Measurements from ENCODE around the gene RHCE.
A peak's percentile ranks its signal among the peaks of the same experiment; 100 is the strongest.
"Not testable (repeated sequence)": the region's sequence is repeated elsewhere in the genome, so short reads cannot be mapped to it uniquely, and the experiment has no call there.

RHCE gene

GRCh38 chr1:25398079-25398478, 22.5 kb downstream of the RHCE start:
- DNase-seq (ENCODE audit: insufficient read length); FAIRE-seq: not testable (repeated sequence)

- DNase-seq (ENCODE audit: insufficient read length): not testable (repeated sequence)
- FAIRE-seq: peak; percentile 84
These were observed 23.1 kb downstream of the RHCE start for GRCh38 chr1:25397549-25397948.

GRCh38 chr1:25392841-25393240, 27.8 kb downstream of the RHCE start:
- DNase-seq (ENCODE audit: insufficient read length) (no peak), FAIRE-seq (no peak)
- TF ChIP-seq POLR2AphosphoS5 (IDR thresholded peaks at IDR 0.05; ENCODE audit: low read depth, low read length) (no peak), POLR2A (IDR thresholded peaks at IDR 0.05; ENCODE audit: low read depth, low read length) (no peak), TAF1 (IDR thresholded peaks at IDR 0.05; ENCODE audit: borderline replicate concordance, low read depth, low read length) (no peak)

DNA sequence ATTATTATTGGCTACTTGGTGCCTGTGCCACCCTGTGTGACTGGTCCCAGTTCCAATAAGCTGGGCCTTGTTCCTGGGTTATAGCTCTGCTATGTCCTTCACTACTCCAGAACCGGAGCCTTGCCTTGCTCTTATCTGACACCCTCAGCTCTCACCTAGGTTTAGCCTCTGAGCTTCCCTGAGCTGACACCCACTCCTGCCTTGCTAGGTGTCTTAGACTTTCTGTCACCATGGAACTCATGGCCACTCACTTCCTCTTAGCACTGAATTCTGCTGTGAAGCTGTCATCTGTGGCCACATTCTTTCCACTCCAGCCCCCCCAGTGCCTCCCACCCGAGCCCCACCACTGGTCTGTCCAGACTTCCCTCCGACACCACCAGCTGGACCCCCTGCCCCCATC, 30.9 kb downstream of the RHCE start:
- DNase-seq (ENCODE audit: insufficient read length); FAIRE-seq: not testable (repeated sequence)

DNA sequence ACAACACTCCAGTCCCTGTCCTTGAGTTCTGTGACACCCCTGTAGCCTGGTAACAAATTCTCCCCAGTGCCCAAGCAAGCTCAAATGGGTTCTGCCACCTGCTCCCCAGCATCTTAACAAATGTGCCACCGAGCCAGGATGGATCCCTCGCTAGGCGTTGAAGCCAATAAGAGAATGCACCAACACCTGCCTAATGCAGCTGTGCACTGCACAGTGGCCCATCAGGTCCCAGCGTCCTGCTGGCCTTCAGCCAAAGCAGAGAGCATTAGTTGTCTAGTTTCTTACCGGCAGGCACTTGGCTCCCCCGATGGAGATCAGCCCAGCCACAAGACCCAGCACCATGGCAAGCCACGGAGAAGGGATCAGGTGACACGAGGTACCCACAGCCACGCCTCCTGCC, 31.9 kb downstream of the RHCE start:
- DNase-seq (ENCODE audit: insufficient read length); FAIRE-seq: not testable (repeated sequence)

- DNase-seq (ENCODE audit: insufficient read length); FAIRE-seq: not testable (repeated sequence)
These were observed 33.5 kb downstream of the RHCE start for GRCh38 chr1:25387096-25387495.

DNA sequence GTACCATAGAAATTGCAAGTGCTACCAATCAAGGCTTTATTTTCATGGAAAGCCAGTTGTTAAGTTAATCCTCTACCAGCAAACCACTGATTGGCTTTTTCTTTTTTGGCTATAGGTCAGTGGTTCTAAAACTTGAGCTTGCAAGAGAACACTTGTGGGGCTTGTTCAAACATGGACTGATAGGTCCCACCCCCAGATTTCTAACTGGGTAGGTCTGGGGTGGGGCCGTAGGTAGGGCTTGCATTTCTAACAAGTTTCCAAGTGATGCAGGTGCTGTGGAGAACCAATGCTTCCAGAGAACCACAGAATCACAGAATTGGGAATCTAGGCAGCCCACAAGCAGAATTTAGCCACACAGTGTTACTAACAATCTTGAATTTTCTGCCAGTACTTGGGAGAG, 36.8 kb downstream of the RHCE start:
- not testable (repeated sequence) for DNase-seq (ENCODE audit: insufficient read length); FAIRE-seq

- not testable (repeated sequence) for DNase-seq (ENCODE audit: insufficient read length); FAIRE-seq
These were observed 37.5 kb downstream of the RHCE start for GRCh38 chr1:25383090-25383489.

- DNase-seq (ENCODE audit: insufficient read length); FAIRE-seq: not testable (repeated sequence)
These were observed 38.1 kb downstream of the RHCE start for GRCh38 chr1:25382543-25382942.

GRCh38 chr1:25378367-25378766, 42.3 kb downstream of the RHCE start:
- not testable (repeated sequence) for FAIRE-seq; DNase-seq (ENCODE audit: insufficient read length)

DNA sequence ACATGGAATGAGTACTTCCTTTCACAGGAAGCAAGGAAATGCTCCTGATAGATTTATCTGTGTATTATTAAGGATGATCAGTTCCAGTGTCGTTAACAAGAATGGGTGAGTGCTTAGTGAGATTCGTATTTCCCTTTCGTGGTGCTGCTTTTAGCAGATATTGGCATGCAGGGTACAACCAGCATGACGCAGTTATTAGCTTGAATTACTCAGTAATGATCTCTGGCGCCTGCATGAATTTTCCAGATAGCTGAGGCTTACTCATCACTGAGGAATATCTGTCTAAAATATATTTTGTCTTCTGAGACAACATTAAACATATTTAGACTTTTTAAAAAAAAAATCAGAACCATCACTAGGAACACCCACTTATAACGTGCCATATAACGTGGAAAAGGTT, 48.9 kb downstream of the RHCE start:
- not testable (repeated sequence) for DNase-seq (ENCODE audit: insufficient read length)

DNA sequence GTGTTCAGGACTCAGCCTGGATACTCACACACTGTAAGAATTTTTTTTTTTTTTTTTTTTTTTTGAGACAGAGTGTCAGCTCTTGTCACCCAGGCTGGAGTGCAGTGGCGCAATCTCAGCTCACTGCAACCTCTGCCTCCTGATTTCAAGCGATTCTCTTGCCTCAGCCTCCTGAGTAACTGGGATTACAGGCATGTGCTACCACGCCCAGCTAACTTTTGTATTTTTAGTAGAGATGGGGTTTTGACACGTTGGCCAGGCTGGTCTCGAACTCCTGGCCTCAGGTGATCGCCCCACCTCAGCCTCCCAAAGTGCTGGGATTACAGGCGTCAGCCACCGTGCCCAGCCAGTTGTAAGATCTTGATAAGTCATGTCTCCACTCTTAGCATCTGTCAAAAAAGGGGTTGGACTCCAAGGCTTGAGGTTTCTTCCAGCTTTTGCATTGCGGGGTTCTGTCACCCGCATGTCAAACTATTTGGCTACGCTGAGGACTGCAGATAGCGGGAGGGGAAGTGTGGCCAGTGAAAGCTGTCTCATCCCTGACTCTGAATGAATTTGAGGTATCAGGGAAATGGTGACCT, 50.8 kb downstream of the RHCE start:
- not testable (repeated sequence) for DNase-seq (ENCODE audit: insufficient read length); FAIRE-seq

More for the DNA sequence above, 48.9 kb downstream of the RHCE start:
- not testable (repeated sequence) for FAIRE-seq

DNA sequence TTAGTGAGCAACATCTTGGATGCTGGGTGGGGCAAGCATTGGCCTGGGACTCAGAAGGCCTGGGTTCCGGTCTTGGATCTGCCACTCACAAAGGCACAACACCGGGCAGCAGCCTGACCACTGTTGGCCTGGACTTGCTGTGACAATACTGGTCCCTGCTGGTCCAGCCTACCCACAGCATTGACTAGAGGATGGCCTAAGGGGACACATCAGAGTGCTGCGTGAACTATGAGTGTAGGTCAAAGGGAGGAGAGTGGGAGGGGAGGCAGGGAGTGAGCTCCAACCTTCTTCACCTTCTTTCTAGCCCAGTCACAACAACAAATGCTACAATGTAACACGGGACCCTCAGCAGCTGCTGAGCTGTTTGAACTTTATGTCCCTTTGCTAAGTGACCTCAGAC, 51.4 kb downstream of the RHCE start:
- FAIRE-seq: no peak
- TF ChIP-seq TAF1 (IDR thresholded peaks at IDR 0.05; ENCODE audit: borderline replicate concordance, low read depth, low read length) (no peak), POLR2AphosphoS5 (IDR thresholded peaks at IDR 0.05; ENCODE audit: low read depth, low read length) (no peak), POLR2A (IDR thresholded peaks at IDR 0.05; ENCODE audit: low read depth, low read length) (no peak)
- no peak for DNase-seq (ENCODE audit: insufficient read length)

DNA sequence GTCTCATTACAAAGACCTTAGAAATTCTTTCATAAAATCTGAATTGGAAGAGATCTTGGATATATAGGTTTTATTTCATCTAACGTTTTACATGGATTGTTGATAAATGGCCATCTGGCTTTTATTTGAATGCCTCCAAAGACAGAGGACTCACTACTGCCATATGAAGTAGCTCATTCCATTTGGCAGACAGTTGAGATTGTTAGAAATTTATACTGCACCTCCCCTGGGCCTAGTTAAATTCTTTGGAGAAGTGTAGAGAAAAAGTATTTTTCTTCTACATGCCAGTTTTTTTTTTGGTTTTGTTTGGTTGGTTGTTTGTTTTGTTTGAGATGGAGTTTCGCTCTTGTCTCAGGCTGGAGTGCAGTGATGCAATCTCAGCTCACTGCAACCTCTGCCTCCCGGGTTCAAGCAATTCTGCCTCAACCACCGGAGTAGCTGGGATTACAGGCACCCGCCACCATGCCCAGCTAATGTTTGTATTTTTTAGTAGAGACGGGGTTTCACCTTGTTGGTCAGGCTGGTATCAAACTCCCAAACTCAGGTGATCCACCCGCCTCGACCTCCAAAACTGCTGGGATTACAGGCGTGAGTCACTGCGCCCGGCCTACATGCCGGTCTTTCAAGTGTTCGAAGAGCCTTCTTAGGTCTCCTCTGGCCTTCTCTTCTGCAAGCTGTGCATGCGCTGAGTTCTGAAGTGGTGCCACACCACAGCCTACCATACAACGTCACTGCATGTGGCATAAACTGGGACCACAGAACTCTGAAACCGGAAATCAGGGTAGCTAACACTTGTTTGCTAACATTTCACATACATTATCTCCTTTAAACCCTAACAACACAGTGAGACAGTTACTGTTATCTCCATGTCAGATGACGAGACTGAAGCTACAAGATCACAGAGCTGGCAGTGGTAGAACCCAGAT, 57.7 kb downstream of the RHCE start:
- not testable (repeated sequence) for FAIRE-seq; DNase-seq (ENCODE audit: insufficient read length)

- FAIRE-seq: no peak
- no peak for TF ChIP-seq POLR2A (IDR thresholded peaks at IDR 0.05; ENCODE audit: low read depth, low read length)
- TF ChIP-seq TAF1 (IDR thresholded peaks at IDR 0.05; ENCODE audit: borderline replicate concordance, low read depth, low read length): no peak
- TF ChIP-seq POLR2AphosphoS5 (IDR thresholded peaks at IDR 0.05; ENCODE audit: low read depth, low read length): no peak
- no peak for DNase-seq (ENCODE audit: insufficient read length)
These were observed 58.7 kb downstream of the RHCE start for GRCh38 chr1:25361901-25362300.

All from GM12892 (cell line).